GM19193 (cell line): ENCODE measurements around the gene AGFG1.

Source experiments
- POLR2A ChIP-seq: IDR thresholded peaks from 4 replicates; pipeline ENCODE4 v1.6.1; 2011; ENCODE audit not compliant: insufficient read depth, insufficient read length; ENCODE audit errors: extremely low read depth

AGFG1 gene

GRCh38 chr2:227504700-227505099, 32.7 kb downstream of the AGFG1 start:
- no peak for TF ChIP-seq POLR2A

GRCh38 chr2:227506456-227506855, 34.5 kb downstream of the AGFG1 start:
- TF ChIP-seq POLR2A, result no peak

- no peak for TF ChIP-seq POLR2A
Measured at GRCh38 chr2:227507963-227508362, 36.0 kb downstream of the AGFG1 start.

GRCh38 chr2:227509076-227509475, 37.1 kb downstream of the AGFG1 start:
- no peak for TF ChIP-seq POLR2A

GRCh38 chr2:227509824-227510619, 38.1 kb downstream of the AGFG1 start:
- no peak for TF ChIP-seq POLR2A

GRCh38 chr2:227510620-227510958, 38.6 kb downstream of the AGFG1 start:
- TF ChIP-seq POLR2A, result no peak

- no peak for TF ChIP-seq POLR2A
Measured at GRCh38 chr2:227511239-227511930, 39.4 kb downstream of the AGFG1 start.

GRCh38 chr2:227511955-227512354, 40.0 kb downstream of the AGFG1 start:
- TF ChIP-seq POLR2A, result no peak

- TF ChIP-seq POLR2A, result no peak
Measured at GRCh38 chr2:227513113-227513512, 41.2 kb downstream of the AGFG1 start.

- TF ChIP-seq POLR2A, result no peak
Measured at GRCh38 chr2:227515742-227516141, 43.8 kb downstream of the AGFG1 start.

- TF ChIP-seq POLR2A, result no peak
Measured at GRCh38 chr2:227517724-227518123, 45.8 kb downstream of the AGFG1 start.

GRCh38 chr2:227524665-227525064, 52.7 kb downstream of the AGFG1 start:
- TF ChIP-seq POLR2A, result no peak

- no peak for TF ChIP-seq POLR2A
Measured at GRCh38 chr2:227527351-227527750, 55.4 kb downstream of the AGFG1 start.

- TF ChIP-seq POLR2A, result no peak
Measured at GRCh38 chr2:227528803-227529202, 56.8 kb downstream of the AGFG1 start.

- TF ChIP-seq POLR2A, result no peak
Measured at GRCh38 chr2:227529871-227530270, 57.9 kb downstream of the AGFG1 start.

GRCh38 chr2:227534714-227535113, 62.8 kb downstream of the AGFG1 start:
- no peak for TF ChIP-seq POLR2A
